Ureter (tissue), 1 donor: ENCODE measurements around the gene EN2. TPM values are rescaled to one million over a fixed set of nuclear protein-coding genes. Genes with fewer than 3 reads are reported as not detected.

ENCODE experiments used
- DNase-seq: peaks from one replicate; pipeline ENCODE4 v3.0.0-alpha.2; 2020; ENCODE audit warnings: low spot score
- total RNA-seq: library from RNA; stranded (reverse); gene quantifications from one replicate; pipeline ENCODE4 v1.2.4, GENCODE V29; 2023
- donor health status: DM: yes; HTN: yes; CAD: no.

Gene EN2
- total RNA-seq, 1 donor from 2014 or later, result not detected

- no peak for DNase-seq
These were observed 29.0 kb downstream of the EN2 start for GRCh38 chr7:155486783-155487508.

- no peak for DNase-seq
These were observed 29.9 kb downstream of the EN2 start for GRCh38 chr7:155487509-155488482.

- no peak for DNase-seq
These were observed 30.7 kb downstream of the EN2 start for GRCh38 chr7:155488483-155489127.

- DNase-seq, result no peak
These were observed 31.4 kb downstream of the EN2 start for GRCh38 chr7:155489158-155489840.

GRCh38 chr7:155489862-155490696 is 32.1 kb downstream of the EN2 start:
- no peak for DNase-seq

GRCh38 chr7:155490697-155491628 is 33.0 kb downstream of the EN2 start:
- DNase-seq, result peak; percentile 68

GRCh38 chr7:155491812-155492211 is 33.9 kb downstream of the EN2 start:
- no peak for DNase-seq

GRCh38 chr7:155493744-155494538 is 36.0 kb downstream of the EN2 start:
- no peak for DNase-seq

- no peak for DNase-seq
These were observed 36.6 kb downstream of the EN2 start for GRCh38 chr7:155494551-155494950.

GRCh38 chr7:155495440-155496248 is 37.7 kb downstream of the EN2 start:
- no peak for DNase-seq

GRCh38 chr7:155496267-155497005 is 38.5 kb downstream of the EN2 start:
- DNase-seq, result no peak

- no peak for DNase-seq
These were observed 39.4 kb downstream of the EN2 start for GRCh38 chr7:155497149-155497901.

GRCh38 chr7:155505422-155505793 is 47.5 kb downstream of the EN2 start:
- DNase-seq, result no peak

- no peak for DNase-seq
These were observed 49.0 kb downstream of the EN2 start for GRCh38 chr7:155506854-155507337.

- no peak for DNase-seq
These were observed 49.6 kb downstream of the EN2 start for GRCh38 chr7:155507576-155507975.
